A172 (cell line): Measurements from ENCODE around the gene PRKN. TPM values are rescaled to one million over a fixed set of nuclear protein-coding genes. Genes with fewer than 3 reads are reported as not detected.

Source experiments
- DNase-seq: peaks from one replicate; pipeline ENCODE4 v3.0.0-alpha.2; 2015; ENCODE audit warnings: low spot score
- total RNA-seq: library from RNA; depleted of rRNA; stranded (reverse); fragments of >200 nt; shearing (Covaris generic); gene quantifications from 2 replicates; pipeline ENCODE4 v1.2.3, GENCODE V29; 2014

Gene PRKN
- total RNA-seq, 1 experiment from 2014 or later = 0.43 TPM

DNA sequence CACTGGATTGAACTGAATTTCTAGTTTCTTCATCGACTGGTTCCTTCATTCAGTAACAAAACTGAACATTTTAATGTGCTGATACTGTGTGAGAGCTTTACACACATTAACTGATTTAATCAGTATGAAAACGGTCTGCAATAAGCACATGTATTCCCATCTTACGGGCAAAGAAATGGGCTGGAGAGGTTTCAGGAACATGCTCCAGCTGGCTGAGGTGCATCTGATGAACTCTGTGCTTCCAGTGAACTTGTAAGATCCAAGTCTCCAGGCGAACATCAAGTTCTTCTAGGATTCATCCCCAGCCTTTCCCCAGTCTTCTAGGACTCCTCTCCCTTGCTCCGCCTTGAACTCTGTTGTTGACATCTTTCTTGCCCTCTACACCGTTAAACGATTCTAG, 1233.0 kb downstream of the PRKN start:
- DNase-seq = no peak

DNA sequence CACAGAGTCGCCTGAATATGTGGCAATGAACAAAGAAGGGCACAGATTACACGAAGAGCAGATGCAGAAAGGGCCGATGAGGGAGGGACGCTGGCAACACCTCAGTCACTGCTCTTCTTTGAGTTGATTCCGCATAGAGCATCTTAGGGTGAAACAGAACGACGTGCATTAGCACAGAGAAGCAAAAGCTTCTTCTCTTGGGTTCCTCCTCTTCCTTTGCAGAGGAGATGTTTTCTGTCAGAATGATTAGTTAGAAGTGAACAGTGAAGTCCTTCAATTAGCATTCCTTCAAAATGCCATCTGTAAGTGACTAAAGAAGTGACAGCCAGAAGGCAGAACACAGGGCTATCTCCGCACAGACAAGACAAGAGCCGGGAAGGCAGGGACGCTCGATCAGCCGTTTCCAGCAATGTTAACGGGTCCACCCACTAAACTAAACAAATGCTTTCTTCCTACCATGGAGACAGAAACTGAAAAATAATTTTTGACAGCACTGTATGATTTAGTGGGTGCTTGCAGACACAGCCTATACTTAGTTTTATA, 1233.9 kb downstream of the PRKN start:
- no peak for DNase-seq

DNA sequence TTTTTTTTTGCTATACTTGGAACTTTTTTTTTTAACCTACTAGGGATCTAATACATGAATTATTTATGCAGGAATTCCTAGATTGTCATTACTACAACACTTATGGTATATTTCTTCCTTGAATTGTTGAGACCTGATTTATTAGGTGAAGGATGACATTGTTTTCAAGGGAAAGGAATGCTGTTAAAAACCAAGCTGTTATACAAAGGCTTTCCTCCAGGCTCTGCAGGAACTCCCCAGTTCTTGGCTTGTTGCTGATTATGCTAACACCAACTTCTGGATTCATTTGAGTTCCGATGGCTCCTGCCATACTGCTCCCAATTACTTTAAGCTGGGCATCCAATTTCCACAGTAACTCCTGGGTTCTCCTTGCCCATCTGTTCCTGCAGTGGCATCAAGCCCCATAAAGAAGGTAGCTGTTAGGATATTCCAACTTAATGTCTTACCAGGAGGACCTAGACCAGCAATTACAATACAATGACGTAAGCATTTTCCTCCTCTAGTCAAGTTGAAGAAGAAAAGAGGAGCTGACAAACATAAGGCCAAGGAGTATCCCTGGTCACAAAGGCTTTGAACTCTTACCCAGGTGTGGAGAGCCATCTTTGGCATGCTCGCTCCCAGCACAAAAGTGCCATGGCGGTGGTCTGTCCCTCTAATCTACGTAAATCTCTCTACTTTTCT, 1237.8 kb downstream of the PRKN start:
- DNase-seq = peak; percentile 46

DNA sequence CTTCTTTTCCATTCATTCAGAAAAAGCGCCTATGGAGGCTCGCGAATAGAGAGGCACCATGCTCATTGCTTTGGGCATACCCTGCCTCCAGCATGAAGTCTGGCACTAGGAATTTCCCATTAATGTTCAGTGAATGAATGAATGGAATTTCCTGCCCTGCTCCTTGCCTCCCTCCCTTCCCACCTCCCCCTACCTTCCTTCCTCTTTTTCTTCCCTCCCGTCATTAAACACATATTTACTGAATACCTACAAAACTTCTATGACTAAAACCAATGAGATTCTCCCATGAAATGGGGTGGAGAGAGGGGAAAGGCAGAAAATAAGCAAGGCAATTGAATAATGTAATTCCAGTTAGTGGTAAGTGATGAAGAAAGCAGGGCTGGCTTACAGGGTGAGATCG, 1239.9 kb downstream of the PRKN start:
- peak; percentile 27 for DNase-seq

DNA sequence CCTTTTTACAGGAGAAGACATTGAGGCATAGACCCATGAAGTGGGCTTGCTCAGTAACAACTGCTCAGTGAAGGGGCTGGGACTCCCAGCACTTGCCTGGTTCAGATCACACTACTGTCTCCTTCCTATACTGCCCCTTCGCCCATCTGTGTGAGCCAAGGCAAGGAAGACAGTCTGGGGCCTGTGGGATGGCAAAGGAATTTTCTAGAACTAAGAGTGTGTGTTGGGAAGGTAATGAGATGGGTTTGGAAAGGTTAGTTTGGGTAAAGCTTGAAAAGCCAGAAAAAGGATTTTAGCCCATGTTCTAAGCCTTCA, 1240.4 kb downstream of the PRKN start:
- no peak for DNase-seq

DNA sequence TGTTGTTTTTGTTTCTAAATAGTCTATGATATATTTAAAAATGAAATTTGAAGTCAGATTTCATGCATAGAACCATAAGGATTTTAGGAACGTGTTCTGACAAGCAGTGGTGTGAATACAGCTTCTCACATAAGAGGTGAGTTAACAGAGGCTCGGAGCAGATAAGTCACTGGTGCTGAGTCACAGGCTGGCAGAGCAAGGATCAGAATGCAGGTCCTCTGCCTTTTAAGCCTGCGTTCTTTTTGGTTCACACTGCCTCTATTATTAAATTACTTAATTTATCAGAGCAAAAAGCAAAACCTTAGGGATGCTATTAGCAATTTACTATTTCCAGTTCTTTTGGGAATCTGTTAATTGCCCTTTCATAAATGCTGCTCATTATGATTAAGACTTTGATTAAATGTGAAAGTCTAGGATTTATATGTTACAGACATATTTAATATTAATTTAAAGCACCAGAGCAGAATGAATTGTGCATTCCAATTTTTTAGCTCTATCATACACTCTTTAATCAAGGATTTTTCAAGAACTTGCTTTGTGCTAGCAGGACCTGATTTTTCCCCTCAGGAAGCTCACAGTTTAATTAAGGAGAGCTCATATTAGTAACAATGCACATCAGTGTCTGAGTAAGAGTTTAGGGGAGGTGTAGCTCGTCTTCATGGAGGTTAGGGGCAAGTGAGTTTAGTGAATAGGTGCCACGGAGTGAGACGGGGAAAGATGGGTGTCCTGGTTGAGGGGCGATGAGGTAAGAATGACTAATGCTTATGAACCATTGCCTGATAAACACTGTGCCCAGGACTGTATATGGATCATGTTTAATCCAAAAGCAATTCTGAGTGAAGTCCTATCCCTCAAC, 1241.0 kb downstream of the PRKN start:
- peak; percentile 64 for DNase-seq

DNA sequence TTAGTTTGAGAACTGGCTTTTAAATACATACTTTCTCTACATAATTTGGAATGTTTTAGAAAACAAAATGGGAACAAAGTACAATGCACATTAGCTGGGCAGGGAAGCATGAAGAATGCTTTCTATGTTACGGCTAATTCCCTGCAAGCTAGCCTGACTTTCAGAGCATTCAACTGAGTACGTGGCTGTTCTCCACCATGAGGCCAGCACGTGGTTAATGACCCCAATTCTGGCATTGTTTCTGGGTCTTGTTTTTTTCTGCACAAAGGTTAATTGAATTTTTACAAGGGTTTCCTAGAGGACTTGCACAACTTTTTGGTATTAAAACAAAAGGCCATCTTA, 1245.1 kb downstream of the PRKN start:
- no peak for DNase-seq

DNA sequence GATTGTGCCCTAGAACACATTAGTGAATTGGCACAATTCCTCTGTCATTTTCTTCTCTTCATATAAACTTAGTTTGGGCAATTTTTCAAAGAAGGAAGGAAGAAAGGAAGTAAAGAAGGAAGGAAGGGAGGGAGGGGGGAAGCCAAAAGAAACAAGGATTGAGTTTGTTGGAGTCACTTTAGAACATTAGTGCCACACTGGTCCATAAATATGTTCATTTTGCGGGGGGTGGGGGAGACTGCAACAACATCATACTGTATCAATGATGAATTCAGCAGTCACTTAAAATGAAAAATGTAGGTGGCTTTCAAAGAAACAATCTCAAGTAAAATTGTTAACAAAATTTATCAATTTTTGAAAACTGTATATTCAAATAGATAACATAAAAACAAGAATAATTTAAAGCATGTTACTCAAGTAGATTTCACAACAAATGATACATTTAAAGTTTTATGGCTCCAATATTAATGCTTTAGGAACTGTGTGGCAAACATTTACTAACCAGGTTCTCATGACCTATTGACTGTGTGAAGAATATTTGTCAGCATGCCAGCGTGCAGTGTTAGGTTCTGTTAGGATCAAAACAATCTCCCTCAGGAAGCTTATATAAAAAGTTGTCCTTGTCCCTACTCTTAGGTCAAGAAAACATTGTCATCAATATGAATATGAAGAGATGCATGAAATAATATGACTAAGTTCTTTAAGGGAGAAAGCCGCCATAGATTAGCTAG, 1245.6 kb downstream of the PRKN start:
- no peak for DNase-seq

DNA sequence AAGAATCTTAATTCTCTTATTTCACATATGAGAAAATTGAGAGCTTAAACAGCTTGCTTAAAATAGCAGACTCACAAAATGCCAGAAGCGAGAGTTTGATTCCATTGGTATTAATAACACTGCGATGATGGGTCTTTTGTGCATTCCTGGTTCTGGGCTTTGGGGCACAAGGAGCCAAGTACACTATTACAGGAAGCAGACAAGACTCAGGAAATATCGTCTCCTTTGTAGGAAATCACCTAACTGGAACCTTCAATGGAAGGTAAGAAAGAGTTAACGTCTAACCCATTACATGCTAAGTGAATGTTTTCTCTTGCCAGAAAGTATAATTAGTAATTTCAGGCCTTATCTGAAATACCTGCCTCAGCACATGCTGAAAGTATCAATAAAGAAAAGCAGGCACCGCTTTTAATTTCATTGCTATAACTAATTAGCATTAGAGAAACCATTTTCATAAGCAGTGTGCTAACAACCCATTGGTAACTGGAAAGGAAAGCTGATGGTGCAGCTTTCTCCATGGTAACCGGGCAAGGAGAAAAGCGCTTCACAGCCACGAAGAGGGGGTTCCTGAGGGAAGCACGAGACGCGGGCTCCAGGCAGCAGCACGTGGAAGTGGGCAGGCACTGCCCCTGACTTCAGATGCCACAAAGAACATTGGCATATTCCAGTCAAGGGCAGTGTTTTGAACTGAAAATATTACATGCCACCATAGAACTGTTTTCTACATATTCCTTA, 1247.0 kb downstream of the PRKN start:
- DNase-seq = no peak

DNA sequence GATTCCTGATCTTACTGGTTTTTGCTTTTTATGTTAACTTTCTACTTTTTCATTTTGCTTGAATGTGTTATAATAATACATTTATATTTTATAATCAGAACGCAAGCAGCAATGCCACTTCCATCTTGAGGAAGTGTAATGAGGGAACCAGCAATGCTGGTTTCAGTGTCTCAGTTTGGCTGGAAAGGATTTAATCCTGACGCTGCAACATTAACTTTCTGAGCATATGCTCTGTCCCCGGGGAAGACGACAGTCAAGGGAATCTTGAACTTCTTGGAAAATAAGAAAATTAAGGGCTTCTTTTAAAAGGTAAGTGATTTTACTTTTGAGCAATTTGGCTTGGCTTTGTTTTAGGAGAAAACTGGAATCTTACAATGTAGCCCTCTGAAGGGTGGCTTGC, 1248.2 kb downstream of the PRKN start:
- no peak for DNase-seq

DNA sequence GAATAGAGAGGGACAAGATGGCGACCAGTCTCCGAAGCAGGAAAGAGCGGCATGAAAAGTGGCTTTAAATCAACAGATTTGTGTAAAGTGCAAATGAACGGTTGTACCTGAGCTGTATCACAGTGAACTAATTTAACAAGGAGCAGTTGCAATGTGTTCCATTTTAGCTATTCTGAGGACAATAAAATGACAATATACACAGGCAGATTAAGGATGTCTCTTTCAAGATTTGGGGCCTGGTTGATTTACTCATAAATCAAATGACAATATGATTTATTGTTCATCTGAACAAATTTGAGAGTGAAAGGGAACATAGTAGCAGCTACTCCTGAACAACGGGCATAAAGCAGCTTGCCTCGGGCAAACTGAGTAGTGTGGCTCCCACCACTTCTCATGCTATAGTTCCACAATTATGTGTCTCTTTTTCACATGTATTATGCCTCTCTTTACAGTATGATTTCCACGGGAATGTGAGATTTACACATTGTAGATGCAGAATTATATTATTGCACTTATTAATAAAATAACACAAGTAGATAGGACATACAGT, 1249.6 kb downstream of the PRKN start:
- no peak for DNase-seq

DNA sequence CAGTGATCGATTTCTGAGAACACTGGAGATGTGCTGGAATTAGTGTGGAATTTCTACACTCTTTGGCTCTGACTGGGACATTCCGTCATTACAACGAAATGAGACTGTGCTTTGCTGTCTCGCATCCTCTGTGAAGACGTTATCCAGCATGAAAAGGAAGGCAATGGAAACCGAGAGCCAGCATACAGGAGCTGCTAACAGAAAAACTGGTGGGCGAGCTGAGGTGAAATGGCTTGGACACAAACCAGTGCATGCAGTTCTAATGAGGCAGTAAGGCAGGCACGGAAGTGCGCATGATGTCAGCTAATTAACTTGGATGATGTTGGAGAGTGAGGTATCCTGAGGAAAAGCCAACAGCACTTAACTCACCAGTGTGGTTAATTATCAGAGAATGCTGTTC, 1250.9 kb downstream of the PRKN start:
- peak; percentile 69 for DNase-seq

DNA sequence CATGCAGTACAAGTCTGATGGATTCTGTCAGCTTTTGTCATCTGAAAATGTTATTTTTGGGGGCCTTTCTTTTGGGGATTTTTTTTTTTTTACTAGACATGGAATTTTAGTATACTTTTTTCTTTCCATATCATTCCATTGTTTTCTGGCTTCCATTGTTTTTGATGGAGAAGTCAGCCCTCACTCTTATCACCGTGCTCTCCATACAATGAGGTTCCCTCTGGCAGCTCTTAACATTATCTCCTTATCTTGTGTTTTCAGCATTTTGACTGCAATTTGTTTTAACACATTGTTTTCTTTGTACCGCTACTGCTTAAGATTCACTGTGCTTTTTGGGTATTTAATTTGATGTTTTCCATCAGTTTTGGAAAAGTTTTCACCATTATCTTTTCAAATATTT, 1262.2 kb downstream of the PRKN start:
- DNase-seq = no peak

DNA sequence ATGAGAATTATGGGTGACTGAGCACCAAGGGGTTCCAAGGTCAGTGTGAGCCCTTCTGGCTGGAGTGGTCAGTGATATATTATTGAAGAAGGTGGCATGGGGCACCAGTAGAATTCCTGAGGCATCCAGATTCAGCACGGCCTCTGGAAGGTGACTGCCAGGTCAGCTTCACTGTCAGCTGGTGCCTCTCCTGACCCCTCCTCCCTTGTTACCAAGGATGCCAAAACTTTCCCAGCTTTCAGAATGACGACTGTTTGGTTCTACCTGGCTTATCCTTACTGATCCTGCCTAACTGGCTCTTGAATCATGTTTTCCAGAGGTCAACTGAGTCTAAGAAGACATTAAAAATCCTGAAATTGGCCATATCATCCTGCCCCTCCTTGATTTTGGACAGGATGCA, 1264.5 kb downstream of the PRKN start:
- peak; percentile 58 for DNase-seq

DNA sequence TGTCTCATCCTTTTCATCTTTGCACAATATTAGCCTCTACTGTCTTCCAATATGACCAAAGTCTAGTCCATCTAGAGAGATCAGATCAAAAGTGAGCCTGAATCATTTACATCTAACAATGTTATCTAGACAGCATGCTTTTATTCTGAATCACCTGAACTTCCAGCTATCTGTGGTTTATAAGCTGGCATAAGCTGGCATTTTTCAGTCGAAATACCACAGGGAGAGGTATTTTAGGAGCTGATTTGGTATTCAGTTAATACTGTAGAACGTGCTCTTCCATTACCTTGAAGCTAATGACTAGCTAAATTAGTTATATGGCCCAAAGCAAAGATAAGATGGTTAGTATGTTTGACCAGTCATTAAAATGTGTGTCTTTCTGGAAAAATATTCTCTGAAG, 1265.4 kb downstream of the PRKN start:
- DNase-seq = peak; percentile 89

DNA sequence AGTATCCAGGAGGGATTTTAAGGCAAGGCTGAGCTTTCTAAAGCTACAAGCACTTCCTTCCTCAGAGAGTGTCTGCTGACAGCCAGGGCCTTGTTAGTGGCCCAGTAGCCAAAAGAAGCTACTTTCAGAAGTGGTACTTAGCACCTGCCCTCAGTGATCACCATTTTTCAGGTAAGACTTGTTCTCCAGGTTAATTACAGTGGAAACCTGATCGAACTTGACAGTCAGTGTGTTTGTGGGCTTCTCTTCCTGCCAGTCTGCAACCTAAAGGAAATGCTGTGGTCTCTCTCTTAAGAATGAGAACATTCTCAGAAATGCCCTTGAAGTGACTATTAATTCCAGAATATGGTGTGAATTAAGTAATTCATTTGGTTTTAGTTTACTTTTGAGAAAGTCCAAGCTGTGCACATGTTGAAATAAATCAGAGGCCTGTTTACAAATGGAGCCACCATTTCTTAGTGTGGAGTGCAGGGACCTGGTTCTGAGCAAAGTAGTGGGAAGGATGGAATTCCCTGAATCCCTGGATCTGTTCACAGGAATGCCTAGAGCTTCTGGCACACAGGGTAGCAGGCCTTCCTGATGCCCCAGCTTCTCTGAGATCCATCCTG, 1268.5 kb downstream of the PRKN start:
- DNase-seq = no peak

DNA sequence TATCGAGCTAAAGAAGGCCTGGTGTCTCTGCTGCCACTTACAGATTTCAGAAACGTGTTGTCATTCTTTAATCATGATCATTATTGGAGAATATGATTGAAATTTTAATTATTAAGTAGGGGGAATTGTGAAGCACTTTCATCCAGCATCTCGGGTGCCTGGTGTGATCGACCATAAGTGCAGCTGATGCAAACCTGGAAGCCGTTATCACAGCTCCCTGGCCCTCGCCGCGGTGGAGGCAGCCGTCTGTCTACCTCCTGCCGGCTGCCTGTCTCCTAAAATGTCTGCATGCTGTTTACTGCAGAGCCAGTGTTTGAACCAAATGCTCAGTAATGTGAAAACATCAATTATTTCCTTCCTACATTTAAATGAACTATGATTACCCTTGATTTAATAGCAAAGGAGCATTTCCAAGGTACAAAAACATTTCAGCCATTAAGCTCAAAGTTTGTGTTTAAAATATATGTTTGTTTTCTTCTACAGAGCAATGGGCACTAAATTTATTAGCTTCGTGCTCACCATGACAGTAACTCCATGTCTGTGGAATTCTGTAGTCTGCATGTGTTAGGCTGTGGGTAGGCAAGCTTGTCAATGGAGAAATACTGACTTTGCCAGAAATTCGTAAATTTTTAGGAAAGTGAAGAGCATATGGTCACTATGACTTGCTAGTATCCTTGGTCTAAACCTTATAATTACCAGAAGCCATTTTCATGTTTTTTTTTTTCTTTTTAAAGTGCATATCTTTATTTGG, 1269.2 kb downstream of the PRKN start:
- DNase-seq = no peak

DNA sequence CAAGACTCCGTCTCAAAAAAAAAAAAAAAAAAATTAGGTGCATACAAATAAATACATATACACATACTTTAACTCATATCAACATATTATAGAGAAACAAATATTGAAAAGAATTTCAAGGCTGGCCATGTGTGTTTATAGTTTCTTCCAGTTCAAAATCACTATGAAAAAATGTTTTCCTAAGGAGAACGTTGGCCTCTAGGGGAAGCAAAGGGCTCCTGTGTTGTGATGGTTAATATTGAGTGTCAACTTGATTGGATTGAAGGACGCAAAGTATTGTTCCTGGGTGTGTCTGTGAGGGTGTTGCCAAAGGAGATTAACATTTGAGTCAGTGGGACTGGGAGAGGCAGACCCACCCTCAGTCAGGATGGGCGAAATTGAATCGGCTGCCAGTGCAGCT, 1271.7 kb downstream of the PRKN start:
- no peak for DNase-seq

DNA sequence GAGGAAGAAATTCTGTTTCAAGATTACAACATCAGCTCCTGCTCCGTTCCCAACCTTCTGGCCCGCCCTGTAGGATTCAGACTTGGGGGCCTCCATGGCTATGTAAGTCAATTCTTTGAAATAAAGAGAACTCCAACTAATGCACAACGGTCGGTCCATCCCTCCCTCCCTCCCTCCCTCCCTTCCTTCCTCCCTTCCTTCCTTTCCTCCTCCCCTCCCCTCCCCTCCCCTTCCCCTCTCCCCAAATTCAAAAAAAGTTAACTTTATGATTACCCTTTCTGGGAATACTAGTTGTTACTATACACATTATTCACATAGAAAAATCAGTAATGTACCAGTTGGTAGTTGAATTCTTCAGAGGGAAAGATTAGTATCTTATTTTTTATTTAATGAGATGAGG, 1274.0 kb downstream of the PRKN start:
- no peak for DNase-seq

DNA sequence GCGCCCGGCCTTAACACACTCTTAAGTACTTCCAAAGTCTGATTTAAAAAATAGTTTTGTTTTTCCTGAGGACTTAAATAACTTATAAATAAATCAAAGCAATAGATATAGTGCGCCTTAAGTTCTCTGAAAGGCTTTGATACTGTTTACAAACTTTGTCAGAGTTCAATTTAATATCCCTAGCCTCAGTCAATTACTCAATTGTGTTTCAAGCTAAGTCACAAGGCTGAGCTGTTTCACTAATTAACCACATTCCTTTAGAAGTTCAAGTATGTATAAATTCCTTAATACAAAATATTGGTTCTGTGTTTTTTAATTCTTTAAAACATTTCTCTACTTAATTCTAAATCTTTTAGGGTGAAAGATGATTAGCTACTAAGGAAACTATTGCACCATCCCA, 1275.3 kb downstream of the PRKN start:
- DNase-seq = no peak

DNA sequence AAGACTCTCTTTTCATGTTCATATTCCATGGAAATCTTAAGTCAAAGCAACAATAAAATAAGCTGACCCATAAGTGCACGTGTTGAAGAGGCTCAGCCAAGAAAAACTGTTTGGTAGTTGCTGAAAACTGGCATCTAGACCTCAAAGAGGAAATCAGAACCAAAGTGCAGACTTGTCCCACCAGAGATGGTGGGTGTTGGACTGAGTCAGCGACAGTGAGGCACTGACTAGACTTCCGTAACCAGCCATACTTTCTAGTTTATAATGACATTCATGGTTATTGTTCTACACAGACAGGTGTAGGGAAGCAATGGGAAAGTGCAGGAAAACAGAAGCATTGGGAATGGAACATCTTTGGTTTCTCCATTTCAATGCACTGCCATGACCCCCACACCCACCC, 1278.0 kb downstream of the PRKN start:
- DNase-seq = no peak
